Right hindlimb (tissue), 1 donor: ENCODE data around the gene CFAP251.
A peak's percentile ranks its signal among the peaks of the same experiment; 100 is the strongest.
"Not testable (repeated sequence)": the region's sequence is repeated elsewhere in the genome, so short reads cannot be mapped to it uniquely, and the experiment has no call there.

ENCODE experiments used
- DNase-seq: peaks from one replicate; pipeline ENCODE4 v3.0.0-alpha.2; 2018

Gene CFAP251

DNA sequence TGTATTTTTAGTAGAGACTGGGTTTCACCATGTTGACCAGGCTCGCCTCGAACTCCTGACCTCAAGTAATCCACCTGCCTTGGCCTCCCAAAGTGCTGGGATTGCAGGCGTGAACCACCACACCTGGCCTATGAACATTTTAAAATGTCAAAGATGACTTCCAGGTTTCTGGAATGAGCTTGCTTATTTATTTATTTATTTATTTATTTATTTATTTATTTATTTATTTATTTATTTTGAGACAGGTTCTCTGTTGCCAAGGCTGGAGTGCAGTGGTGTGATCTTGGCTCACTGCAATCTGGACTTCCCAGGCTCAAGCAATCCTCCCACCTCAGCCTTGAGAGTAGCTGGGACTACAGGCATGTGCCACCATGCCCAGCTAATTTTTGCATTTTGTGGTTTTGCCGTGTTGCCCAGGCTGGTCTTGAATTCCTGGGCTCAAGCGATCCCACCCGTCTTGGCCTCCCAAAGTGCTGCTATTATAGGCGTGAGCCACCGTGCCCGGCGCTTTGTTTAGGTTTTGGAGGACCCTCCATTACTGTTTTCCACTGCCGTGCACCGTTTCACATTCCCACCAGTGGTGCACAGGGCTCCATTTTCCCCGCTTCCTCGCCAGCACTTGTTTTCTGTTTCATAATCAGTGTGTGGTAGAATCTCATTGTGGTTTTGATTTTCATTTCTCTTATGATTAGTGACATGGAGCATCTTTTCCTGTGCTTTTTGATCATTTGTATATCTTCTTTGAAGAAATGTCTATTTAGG is 6.4 kb upstream of the CFAP251 start:
- DNase-seq = no peak

- no peak for DNase-seq
Measured at GRCh38 chr12:121915841-121916321, 2.5 kb upstream of the CFAP251 start.

GRCh38 chr12:121916719-121917118 is 1.7 kb upstream of the CFAP251 start:
- DNase-seq = peak; percentile 35

GRCh38 chr12:121918679-121919038 is 267 bp downstream of the CFAP251 start:
- DNase-seq = no peak

DNA sequence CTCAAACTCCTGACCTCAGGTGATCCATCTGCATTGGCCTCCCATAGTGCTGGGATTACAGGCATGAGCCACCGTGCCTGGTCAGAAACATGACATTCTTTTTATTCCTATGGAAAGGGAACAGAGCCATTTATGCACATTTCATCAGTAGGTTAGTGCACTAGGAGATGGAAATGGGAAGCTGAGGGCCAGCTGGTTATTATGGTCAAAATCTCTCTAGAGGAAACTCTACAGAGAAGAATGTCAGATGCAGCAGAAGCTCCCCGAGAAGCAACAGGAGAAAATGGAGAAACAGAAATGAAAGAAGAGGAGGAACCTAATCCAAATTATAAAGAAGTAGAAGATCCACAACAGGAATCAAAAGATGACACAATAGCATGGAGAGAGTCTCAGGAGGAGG is 2.7 kb downstream of the CFAP251 start:
- DNase-seq = no peak

DNA sequence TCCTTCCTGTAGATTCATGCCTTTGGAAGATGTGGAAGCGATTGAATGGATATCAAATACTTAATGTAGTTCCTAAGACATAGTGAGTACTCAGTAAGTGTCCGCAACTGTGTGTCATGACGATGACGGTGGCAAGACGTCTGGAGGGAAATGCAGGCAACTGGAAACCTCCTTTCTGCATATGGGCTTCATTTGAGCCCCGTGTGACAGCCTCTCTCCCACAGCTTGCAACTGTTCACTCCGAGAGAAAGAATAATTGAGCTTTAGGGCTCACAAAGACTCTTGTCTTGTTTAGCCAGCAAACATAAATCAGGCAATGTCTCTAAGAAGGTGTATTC is 6.9 kb downstream of the CFAP251 start:
- DNase-seq = no peak

DNA sequence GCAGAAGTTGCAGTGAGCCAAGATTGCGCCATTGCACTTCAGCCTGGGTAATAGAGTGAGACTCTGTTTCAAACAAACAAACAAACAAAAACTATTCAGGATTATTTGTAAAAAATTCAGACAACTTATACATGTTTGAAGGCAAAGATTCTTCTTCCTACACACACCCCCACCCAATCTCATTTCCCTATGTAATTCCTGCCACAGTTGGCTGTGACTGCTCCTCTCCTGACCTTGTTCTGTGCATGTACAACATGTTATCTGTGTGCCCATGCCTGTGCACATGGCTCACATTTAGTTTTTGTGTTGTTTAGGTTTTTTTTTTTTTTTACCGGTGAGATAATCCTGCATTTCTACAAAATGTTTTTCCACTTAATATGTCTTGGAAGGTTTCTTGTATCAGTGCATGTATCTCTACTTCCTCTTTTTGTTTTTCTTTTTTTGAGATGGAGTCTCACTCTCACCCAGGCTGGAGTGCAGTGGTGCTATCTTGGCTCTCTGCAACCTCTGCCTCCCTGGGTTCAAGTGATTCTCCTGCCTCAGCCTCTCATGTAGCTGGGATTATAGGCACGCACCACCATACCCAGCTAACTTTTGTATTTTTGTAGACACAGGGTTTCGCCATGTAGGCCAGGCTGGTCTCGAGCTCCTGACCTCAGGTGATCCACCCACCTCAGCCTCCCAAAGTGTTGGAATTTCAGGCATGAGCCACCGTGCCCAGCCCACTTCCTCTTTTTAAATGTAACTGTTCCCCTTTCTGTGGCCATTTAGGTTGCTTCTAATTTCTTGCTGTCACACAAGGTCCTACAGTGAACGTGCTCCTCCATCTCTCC is 8.7 kb downstream of the CFAP251 start:
- DNase-seq = no peak

- DNase-seq = no peak
Measured at GRCh38 chr12:121927813-121928212, 9.4 kb downstream of the CFAP251 start.

- DNase-seq = not testable (repeated sequence)
Measured at GRCh38 chr12:121929545-121929944, 11.2 kb downstream of the CFAP251 start.

DNA sequence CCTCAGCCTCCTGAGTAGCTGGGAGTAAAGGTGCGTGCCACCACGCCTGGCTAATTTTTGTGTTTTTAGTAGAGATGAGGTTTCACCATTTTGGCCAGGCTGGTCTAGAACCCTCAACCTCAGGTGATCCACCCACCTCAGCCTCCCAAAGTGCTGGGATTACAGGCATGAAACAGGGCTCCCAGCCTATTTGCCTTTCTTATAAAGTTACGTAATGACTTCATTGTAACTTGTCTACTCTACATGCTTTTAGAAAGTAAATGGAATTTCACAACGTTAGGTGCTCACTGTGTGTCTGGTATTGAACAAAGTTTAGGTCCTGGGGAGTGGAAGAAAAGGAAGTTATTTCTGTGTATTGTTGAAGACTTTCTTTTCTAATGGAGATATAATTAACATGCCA is 12.5 kb downstream of the CFAP251 start:
- DNase-seq = no peak

DNA sequence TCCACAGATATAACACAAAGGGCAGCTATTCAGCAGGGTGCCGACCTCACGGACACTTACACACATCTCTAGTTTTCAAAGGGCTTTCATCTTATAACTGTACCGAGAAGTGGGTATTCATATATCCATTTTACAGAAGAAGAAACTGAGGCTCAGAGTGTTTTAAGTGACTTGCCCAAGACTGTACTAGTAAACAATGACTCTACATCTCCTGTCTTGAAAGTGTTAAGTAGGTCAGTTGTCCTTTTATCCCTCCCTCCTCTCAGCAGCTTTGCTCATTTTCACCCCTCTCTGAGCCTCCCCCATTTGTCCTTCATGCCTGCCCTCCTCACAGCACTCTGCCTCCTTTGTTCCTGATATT is 13.8 kb downstream of the CFAP251 start:
- no peak for DNase-seq

DNA sequence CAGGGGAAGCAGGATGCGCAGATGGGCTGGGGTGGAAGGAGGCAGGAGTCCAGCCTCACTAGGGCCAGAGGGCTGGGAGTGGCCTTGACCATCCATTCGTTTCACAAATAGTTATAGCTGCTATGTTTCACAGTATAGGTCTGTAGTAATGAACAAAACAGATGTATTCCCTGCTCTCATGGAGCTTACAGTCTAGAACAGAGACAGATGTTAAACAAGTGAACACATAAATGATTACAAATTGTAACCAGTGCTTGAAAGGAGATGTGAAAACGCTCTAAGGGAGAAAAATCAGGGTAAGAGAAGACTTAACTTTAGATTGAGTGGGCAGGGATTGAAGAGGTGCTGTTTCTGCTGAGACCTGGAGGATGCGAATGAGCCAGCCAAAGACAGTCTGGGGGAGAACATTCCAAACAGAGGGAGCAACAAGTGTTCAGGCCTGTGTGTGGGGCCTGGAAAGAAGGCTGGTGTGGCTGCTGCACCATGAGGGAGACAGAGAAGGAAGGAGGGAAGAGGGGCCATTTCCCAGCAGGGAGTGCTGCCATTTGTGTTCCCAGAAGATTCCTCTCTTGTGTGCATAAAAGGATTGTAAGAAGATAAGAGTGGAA is 14.6 kb downstream of the CFAP251 start:
- DNase-seq = no peak

- no peak for DNase-seq
Measured at GRCh38 chr12:121933522-121934308, 15.3 kb downstream of the CFAP251 start.

GRCh38 chr12:121934309-121934664 is 15.9 kb downstream of the CFAP251 start:
- no peak for DNase-seq

DNA sequence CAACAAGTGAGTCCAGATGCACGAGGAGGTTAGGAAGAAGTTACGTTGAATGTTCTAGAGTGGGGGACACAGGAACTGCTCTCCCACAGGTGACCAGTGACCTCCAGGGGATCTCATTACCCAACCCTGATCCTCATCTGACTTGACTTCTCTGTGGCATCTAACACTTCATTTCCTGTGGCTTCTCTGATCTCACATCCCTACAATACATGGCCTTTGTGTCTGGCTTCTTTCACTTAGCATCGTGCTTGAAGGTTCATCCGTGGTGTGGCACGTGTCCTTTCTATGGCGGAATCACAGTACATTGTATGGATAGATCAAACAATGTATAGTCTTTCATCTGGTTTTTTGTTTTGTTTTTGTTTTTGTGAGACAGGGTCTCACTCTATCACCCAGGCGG is 19.3 kb downstream of the CFAP251 start:
- no peak for DNase-seq

DNA sequence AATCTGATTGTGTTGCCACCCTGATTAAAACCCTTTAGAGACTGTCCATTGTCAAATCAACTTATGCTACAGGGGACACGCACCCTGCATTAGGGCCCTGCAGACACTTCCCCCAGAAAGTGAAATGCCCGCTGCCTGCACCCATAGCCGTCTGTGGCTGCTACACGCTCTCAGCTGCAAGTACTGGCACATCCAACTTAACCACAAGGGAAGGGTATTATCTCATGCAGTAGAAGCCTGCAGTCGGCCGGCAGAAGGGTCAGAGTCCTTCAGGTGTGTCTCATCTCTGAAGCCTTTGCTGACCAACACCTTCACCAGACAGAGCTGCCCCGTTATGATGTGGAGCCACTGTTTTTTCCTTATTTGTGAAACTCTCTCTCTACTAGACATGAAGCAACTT is 20.8 kb downstream of the CFAP251 start:
- DNase-seq = no peak

DNA sequence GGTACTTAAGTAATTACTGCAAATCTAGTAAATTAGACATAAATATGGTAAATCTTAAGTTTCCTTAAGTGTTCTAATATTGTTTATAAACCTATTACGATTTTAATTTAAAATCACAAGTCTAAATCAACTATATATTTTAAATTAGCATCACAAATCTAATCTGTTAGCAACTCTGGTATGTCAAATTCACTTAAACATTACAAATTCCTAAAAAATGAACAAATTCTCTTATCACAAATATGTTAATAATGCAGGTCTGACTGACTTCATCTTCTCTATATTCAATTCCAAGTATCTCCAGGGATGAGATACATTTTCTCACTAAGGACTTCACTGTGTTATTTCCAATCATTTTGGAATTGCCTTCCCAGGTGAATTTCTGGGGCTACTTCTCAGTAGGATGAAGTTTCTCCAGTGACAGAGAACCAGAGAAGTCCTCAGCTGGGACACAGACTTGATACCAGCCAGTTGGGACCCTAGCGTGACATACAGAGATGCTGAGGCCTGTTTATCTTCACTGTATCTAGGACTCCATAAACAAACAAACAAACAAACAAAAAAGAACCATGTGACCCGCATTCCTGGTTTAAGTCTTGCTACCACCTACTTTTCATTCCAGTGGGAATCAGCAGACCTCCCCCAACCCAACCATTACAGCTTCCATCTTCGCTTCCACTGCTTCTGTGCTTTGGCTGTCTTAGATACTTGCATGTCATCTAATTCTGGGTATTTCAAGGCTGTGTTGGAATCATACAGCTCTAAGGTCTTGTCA is 21.8 kb downstream of the CFAP251 start:
- DNase-seq = no peak

DNA sequence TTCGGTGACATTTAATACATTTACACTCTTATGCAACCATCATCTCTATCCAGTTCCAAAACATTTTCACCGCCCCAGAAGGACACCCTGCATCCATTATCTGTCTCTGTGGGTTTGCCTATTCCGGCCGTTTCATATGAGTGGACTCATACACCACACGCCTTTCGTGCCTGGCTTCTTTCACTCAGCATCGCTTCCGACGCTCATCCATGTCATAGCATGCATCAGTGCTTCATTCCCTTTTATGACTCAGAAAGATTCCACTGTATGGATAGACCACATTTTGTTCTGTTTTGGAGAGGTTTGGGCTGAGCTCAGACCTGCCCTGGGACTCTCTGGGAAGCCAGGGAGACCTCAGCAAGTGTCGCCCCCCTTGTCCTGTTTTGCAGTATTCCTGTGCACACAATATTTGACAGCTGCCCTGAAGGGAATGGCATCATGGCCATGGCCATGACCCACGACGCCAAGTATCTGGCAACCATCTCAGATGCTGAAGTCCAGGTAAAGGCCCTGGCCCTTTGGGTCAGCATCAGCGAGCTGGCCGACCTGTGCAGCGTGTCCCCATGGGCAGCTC is 23.8 kb downstream of the CFAP251 start:
- DNase-seq = no peak

- no peak for DNase-seq
Measured at GRCh38 chr12:121943926-121944325, 25.5 kb downstream of the CFAP251 start.

- no peak for DNase-seq
Measured at GRCh38 chr12:121946313-121947025, 28.1 kb downstream of the CFAP251 start.

- DNase-seq = no peak
Measured at GRCh38 chr12:121947981-121948380, 29.6 kb downstream of the CFAP251 start.
